ENCODE data around the gene CDHR4.
"Not testable (repeated sequence)": the region's sequence is repeated elsewhere in the genome, so short reads cannot be mapped to it uniquely, and the experiment has no call there.

The CDHR4 gene

GRCh38 chr3:49785565-49786356, 13.9 kb downstream of the CDHR4 start:
- Histone ChIP-seq H3K36me3 (ENCODE audit: control insufficient read depth, insufficient read depth, low read length) (no peaks in the 10 kb centered on the region), H3K27me3 (ENCODE audit: control insufficient read depth, insufficient read depth, low read length) (no peaks in the 10 kb centered on the region), H3K4me3 (ENCODE audit: low read length) (peak overlapping the region; percentile 97), H3K9me3 (ENCODE audit: control insufficient read depth, low read length) (no peaks in the 10 kb centered on the region), H3K9ac (ENCODE audit: low read length) (peak overlapping the region; percentile 98), H3K4me1 (ENCODE audit: control insufficient read depth, insufficient read depth, low read length) (peaks cover 22% of the 10 kb centered on the region)

- not testable (repeated sequence) for H3K36me3 ChIP-seq (ENCODE audit: control insufficient read depth, insufficient read depth, low read length); H3K4me3 ChIP-seq (ENCODE audit: low read length); H3K9me3 ChIP-seq (ENCODE audit: control insufficient read depth, low read length); H3K9ac ChIP-seq (ENCODE audit: low read length); H3K27me3 ChIP-seq (ENCODE audit: control insufficient read depth, insufficient read depth, low read length)
- peaks cover 19% of the 10 kb centered on the region for H3K4me1 ChIP-seq (ENCODE audit: control insufficient read depth, insufficient read depth, low read length)
Observed at GRCh38 chr3:49782277-49782676, 17.4 kb downstream of the CDHR4 start.

GRCh38 chr3:49781415-49782199, 18.1 kb downstream of the CDHR4 start:
- no peak overlapping the region for H3K4me3 ChIP-seq (ENCODE audit: low read length)
- no peaks in the 10 kb centered on the region for H3K27me3 ChIP-seq (ENCODE audit: control insufficient read depth, insufficient read depth, low read length)
- H3K9me3 ChIP-seq (ENCODE audit: control insufficient read depth, low read length), result no peaks in the 10 kb centered on the region
- peaks cover 12% of the 10 kb centered on the region for H3K4me1 ChIP-seq (ENCODE audit: control insufficient read depth, insufficient read depth, low read length)
- no peaks in the 10 kb centered on the region for H3K36me3 ChIP-seq (ENCODE audit: control insufficient read depth, insufficient read depth, low read length)
- no peak overlapping the region for H3K9ac ChIP-seq (ENCODE audit: low read length)

- not testable (repeated sequence) for H3K4me3 ChIP-seq (ENCODE audit: low read length); H3K36me3 ChIP-seq (ENCODE audit: control insufficient read depth, insufficient read depth, low read length); H3K27me3 ChIP-seq (ENCODE audit: control insufficient read depth, insufficient read depth, low read length); H3K9ac ChIP-seq (ENCODE audit: low read length); H3K9me3 ChIP-seq (ENCODE audit: control insufficient read depth, low read length)
- H3K4me1 ChIP-seq (ENCODE audit: control insufficient read depth, insufficient read depth, low read length), result peaks cover 11% of the 10 kb centered on the region
Observed at GRCh38 chr3:49780975-49781365, 18.7 kb downstream of the CDHR4 start.

- H3K9me3 ChIP-seq (ENCODE audit: control insufficient read depth, low read length), result no peaks in the 10 kb centered on the region
- no peak overlapping the region for H3K4me3 ChIP-seq (ENCODE audit: low read length)
- H3K36me3 ChIP-seq (ENCODE audit: control insufficient read depth, insufficient read depth, low read length), result no peaks in the 10 kb centered on the region
- no peaks in the 10 kb centered on the region for H3K27me3 ChIP-seq (ENCODE audit: control insufficient read depth, insufficient read depth, low read length)
- H3K4me1 ChIP-seq (ENCODE audit: control insufficient read depth, insufficient read depth, low read length), result peaks cover 7% of the 10 kb centered on the region
- no peak overlapping the region for H3K9ac ChIP-seq (ENCODE audit: low read length)
Observed at GRCh38 chr3:49780080-49780974, 19.3 kb downstream of the CDHR4 start.

GRCh38 chr3:49779358-49780079, 20.2 kb downstream of the CDHR4 start:
- no peaks in the 10 kb centered on the region for H3K4me1 ChIP-seq (ENCODE audit: control insufficient read depth, insufficient read depth, low read length)
- no peaks in the 10 kb centered on the region for H3K27me3 ChIP-seq (ENCODE audit: control insufficient read depth, insufficient read depth, low read length)
- no peak overlapping the region for H3K4me3 ChIP-seq (ENCODE audit: low read length)
- H3K9me3 ChIP-seq (ENCODE audit: control insufficient read depth, low read length), result no peaks in the 10 kb centered on the region
- no peak overlapping the region for H3K9ac ChIP-seq (ENCODE audit: low read length)
- H3K36me3 ChIP-seq (ENCODE audit: control insufficient read depth, insufficient read depth, low read length), result no peaks in the 10 kb centered on the region

GRCh38 chr3:49776101-49776500, 23.6 kb downstream of the CDHR4 start:
- H3K27me3 ChIP-seq (ENCODE audit: control insufficient read depth, insufficient read depth, low read length); H3K36me3 ChIP-seq (ENCODE audit: control insufficient read depth, insufficient read depth, low read length); H3K9ac ChIP-seq (ENCODE audit: low read length); H3K4me1 ChIP-seq (ENCODE audit: control insufficient read depth, insufficient read depth, low read length); H3K4me3 ChIP-seq (ENCODE audit: low read length); H3K9me3 ChIP-seq (ENCODE audit: control insufficient read depth, low read length): not testable (repeated sequence)

GRCh38 chr3:49775538-49775937, 24.1 kb downstream of the CDHR4 start:
- Histone ChIP-seq H3K4me1 (ENCODE audit: control insufficient read depth, insufficient read depth, low read length) (no peaks in the 10 kb centered on the region), H3K9me3 (ENCODE audit: control insufficient read depth, low read length) (no peaks in the 10 kb centered on the region), H3K9ac (ENCODE audit: low read length) (no peak overlapping the region), H3K27me3 (ENCODE audit: control insufficient read depth, insufficient read depth, low read length) (no peaks in the 10 kb centered on the region), H3K36me3 (ENCODE audit: control insufficient read depth, insufficient read depth, low read length) (no peaks in the 10 kb centered on the region), H3K4me3 (ENCODE audit: low read length) (no peak overlapping the region)

- Histone ChIP-seq H3K9me3 (ENCODE audit: control insufficient read depth, low read length) (no peaks in the 10 kb centered on the region), H3K4me3 (ENCODE audit: low read length) (no peak overlapping the region), H3K36me3 (ENCODE audit: control insufficient read depth, insufficient read depth, low read length) (no peaks in the 10 kb centered on the region), H3K9ac (ENCODE audit: low read length) (no peak overlapping the region), H3K27me3 (ENCODE audit: control insufficient read depth, insufficient read depth, low read length) (no peaks in the 10 kb centered on the region), H3K4me1 (ENCODE audit: control insufficient read depth, insufficient read depth, low read length) (no peaks in the 10 kb centered on the region)
Observed at GRCh38 chr3:49772703-49773102, 27.0 kb downstream of the CDHR4 start.

GRCh38 chr3:49771340-49771938, 28.2 kb downstream of the CDHR4 start:
- no peak overlapping the region for H3K9ac ChIP-seq (ENCODE audit: low read length)
- no peak overlapping the region for H3K4me3 ChIP-seq (ENCODE audit: low read length)
- no peaks in the 10 kb centered on the region for H3K9me3 ChIP-seq (ENCODE audit: control insufficient read depth, low read length)
- H3K4me1 ChIP-seq (ENCODE audit: control insufficient read depth, insufficient read depth, low read length), result no peaks in the 10 kb centered on the region
- H3K27me3 ChIP-seq (ENCODE audit: control insufficient read depth, insufficient read depth, low read length), result no peaks in the 10 kb centered on the region
- H3K36me3 ChIP-seq (ENCODE audit: control insufficient read depth, insufficient read depth, low read length), result no peaks in the 10 kb centered on the region

- Histone ChIP-seq H3K9me3 (ENCODE audit: control insufficient read depth, low read length) (no peaks in the 10 kb centered on the region), H3K4me1 (ENCODE audit: control insufficient read depth, insufficient read depth, low read length) (no peaks in the 10 kb centered on the region), H3K9ac (ENCODE audit: low read length) (no peak overlapping the region), H3K27me3 (ENCODE audit: control insufficient read depth, insufficient read depth, low read length) (no peaks in the 10 kb centered on the region), H3K4me3 (ENCODE audit: low read length) (no peak overlapping the region), H3K36me3 (ENCODE audit: control insufficient read depth, insufficient read depth, low read length) (no peaks in the 10 kb centered on the region)
Observed at GRCh38 chr3:49769926-49770325, 29.7 kb downstream of the CDHR4 start.
